ENCODE results near the gene MAD2L2.

- TF ChIP-seq CTCF (IDR thresholded peaks at IDR 0.05; ENCODE audit: low read depth, low read length) (no peak), EZH2phosphoT487 (IDR thresholded peaks at IDR 0.05; ENCODE audit: low read depth) (no peak)
Observed at GRCh38 chr1:11657654-11658053, 23.3 kb downstream of the MAD2L2 start.

Data from OCI-LY3 (cell line).